CD4-positive, alpha-beta T cell (primary cell): ENCODE measurements around the gene MS4A6A. TPM values are rescaled to one million over a fixed set of nuclear protein-coding genes. Genes with fewer than 3 reads are reported as not detected.
A peak's percentile ranks its signal among the peaks of the same experiment; 100 is the strongest.

Experiments used
- ATAC-seq: fragments of 200-7000 bp; cut with Tn5 transposase; one replicate; pipeline ENCODE4 v1.10.0; 2022; ENCODE audit warnings: mild to moderate bottlenecking; ENCODE audit not compliant: poor library complexity
- CTCF ChIA-PET: fragments of 350-600 bp; sonication (Branson Sonifier 250); formaldehyde crosslinking; loops from one replicate; lab custom pipeline; 2021; ENCODE audit warnings: antibody characterized with exemption, inconsistent platforms; lab: Charles Lee
- POLR2A ChIA-PET: fragments of 350-600 bp; sonication (Branson Sonifier 250); formaldehyde crosslinking; loops from one replicate; lab custom pipeline; 2021; ENCODE audit warnings: antibody characterized with exemption, inconsistent platforms; lab: Charles Lee
- DNase-seq, 14 experiments: peaks; one replicate each; pipeline ENCODE4 v3.0.0-alpha.2; 2013 to 2020; ENCODE audit warnings: mixed read lengths in 2 of 14
- H3K27ac ChIP-seq, 2 donors: one replicate each; pipeline versions ENCODE4 v1.5.1 to v1.7.0; 2013; ENCODE audit warnings: low read length in 2 of 2, low read depth in 1 of 2, mild to moderate bottlenecking in 1 of 2
- H3K27me3 ChIP-seq, 2 experiments: 1 replicate in 1 of 2; 2 replicates in 1 of 2; pipeline versions ENCODE4 v1.6.1 to v1.7.0; 2013; ENCODE audit warnings: low read length in 2 of 2, control low read depth in 1 of 2, mild to moderate bottlenecking in 1 of 2, moderate library complexity in 1 of 2; ENCODE audit not compliant: insufficient read depth in 2 of 2, control insufficient read depth in 1 of 2
- H3K36me3 ChIP-seq: one replicate; pipeline ENCODE4 v1.6.1; 2013; ENCODE audit warnings: low read length, control low read depth; ENCODE audit not compliant: insufficient read depth
- H3K4me1 ChIP-seq: one replicate; pipeline ENCODE4 v1.6.1; 2013; ENCODE audit warnings: low read length, control low read depth; ENCODE audit not compliant: insufficient read depth
- H3K4me3 ChIP-seq: one replicate; pipeline ENCODE4 v1.5.1; 2013; ENCODE audit warnings: mild to moderate bottlenecking, low read length, moderate library complexity
- H3K9me3 ChIP-seq, 2 experiments: 1 replicate in 1 of 2; 2 replicates in 1 of 2; pipeline versions ENCODE4 v1.6.1 to v1.7.0; 2013; ENCODE audit warnings: low read length in 2 of 2, mild to moderate bottlenecking in 2 of 2, control low read depth in 1 of 2, moderate library complexity in 1 of 2; ENCODE audit not compliant: control insufficient read depth in 1 of 2, insufficient read depth in 1 of 2
- H3K27ac Mint-ChIP-seq: one replicate; pipeline ENCODE4 v1.8.0; 2020; ENCODE audit warnings: mixed read lengths
- H3K27me3 Mint-ChIP-seq: one replicate; pipeline ENCODE4 v1.8.0; 2021; ENCODE audit warnings: mixed read lengths
- H3K36me3 Mint-ChIP-seq: one replicate; pipeline ENCODE4 v1.8.0; 2021; ENCODE audit warnings: low read depth, mixed read lengths
- H3K4me1 Mint-ChIP-seq: one replicate; pipeline ENCODE4 v1.8.0; 2021; ENCODE audit warnings: low read depth, mixed read lengths
- H3K4me3 Mint-ChIP-seq: one replicate; pipeline ENCODE4 v1.8.0; 2020; ENCODE audit warnings: mild to moderate bottlenecking, mixed read lengths
- H3K9me3 Mint-ChIP-seq: one replicate; pipeline ENCODE4 v1.8.0; 2020; ENCODE audit warnings: mixed read lengths
- CTCF ChIP-seq: fragments of 200-600 bp; IDR thresholded peaks from one replicate; pipeline ENCODE4 v1.8.0; 2022; ENCODE audit warnings: antibody characterized with exemption, mild to moderate bottlenecking
- intact Hi-C, 2 experiments: fragments of 100-400 bp; cut with DNase I in 1 of 2; cut with micrococcal nuclease in 1 of 2; formaldehyde crosslinking; loops; one replicate each; pipeline versions ENCODE4 v1.15.1 to v1.9.0; 2023 to 2025; cut with DNase I, micrococcal nuclease
- total RNA-seq, 174 experiments: library from RNA in 2 of 174; stranded (reverse) in 2 of 174; gene quantifications; one replicate each; pipeline ENCODE4 v1.2.3 and lab custom pipeline; 2021 to 2026

The MS4A6A gene
- total RNA-seq, 2 experiments from 2014 or later, result 3.3 TPM

GRCh38 chr11:60184824-60185511 lies 2.1 kb upstream of the MS4A6A start:
- Histone ChIP-seq H3K9me3 (peaks cover 0 to 5% of the 10 kb centered on the region in 2 experiments), H3K4me3 (no peak overlapping the region), H3K36me3 (no peaks in the 10 kb centered on the region), H3K27ac (no peak overlapping the region), H3K27me3 (peaks cover 0 to 4% of the 10 kb centered on the region in 2 experiments), H3K4me1 (no peaks in the 10 kb centered on the region)
- intact Hi-C loops, result no loop called here
- Mint-ChIP-seq H3K27me3 (peaks cover 10% of the 10 kb centered on the region), H3K4me1 (peaks cover 5% of the 10 kb centered on the region), H3K36me3 (no peaks in the 10 kb centered on the region), H3K4me3 (no peak overlapping the region), H3K9me3 (peaks cover 2% of the 10 kb centered on the region), H3K27ac (no peak overlapping the region)
- no peak for ATAC-seq
- DNase-seq, result peak in 2 of 14 experiments; percentile 17 to 23
- POLR2A ChIA-PET, result no interaction called here
- CTCF ChIA-PET, result no interaction called here
- TF ChIP-seq CTCF, result no peak

GRCh38 chr11:60183591-60184205 lies 815 bp upstream of the MS4A6A start:
- H3K4me1 ChIP-seq, result no peaks in the 10 kb centered on the region

GRCh38 chr11:60175860-60176275 lies 7.0 kb downstream of the MS4A6A start:
- Mint-ChIP-seq H3K27ac (no peak overlapping the region), H3K4me1 (peaks cover 6% of the 10 kb centered on the region), H3K27me3 (peaks cover 14% of the 10 kb centered on the region), H3K36me3 (no peaks in the 10 kb centered on the region), H3K4me3 (no peak overlapping the region), H3K9me3 (no peaks in the 10 kb centered on the region)
- CTCF ChIA-PET, result no interaction called here
- POLR2A ChIA-PET, result no interaction called here
- TF ChIP-seq CTCF, result no peak
- Histone ChIP-seq H3K4me3 (no peak overlapping the region), H3K36me3 (no peaks in the 10 kb centered on the region), H3K4me1 (peaks cover 3% of the 10 kb centered on the region), H3K27me3 (peaks cover 0 to 4% of the 10 kb centered on the region in 2 experiments), H3K9me3 (no peaks in the 10 kb centered on the region), H3K27ac (no peak overlapping the region)
- ATAC-seq, result no peak
- intact Hi-C loops, result no loop called here
- no peak for DNase-seq

More at GRCh38 chr11:60183591-60184205, 815 bp upstream of the MS4A6A start:
- H3K9me3 ChIP-seq, result peaks cover 0 to 5% of the 10 kb centered on the region in 2 experiments
- Mint-ChIP-seq H3K4me3 (no peak overlapping the region), H3K36me3 (no peaks in the 10 kb centered on the region), H3K9me3 (peaks cover 2% of the 10 kb centered on the region), H3K27ac (no peak overlapping the region), H3K27me3 (peaks cover 10% of the 10 kb centered on the region), H3K4me1 (peaks cover 5% of the 10 kb centered on the region)
- POLR2A ChIA-PET, result interaction anchor here (0.7 kb wide), 1 partner anchor 83 kb away, joined by 3 read pairs; no protein-coding TSS in a partner anchor
- DNase-seq (no peak), ATAC-seq (no peak)
- CTCF ChIA-PET, result no interaction called here
- intact Hi-C loops, result no loop called here
- H3K27me3 ChIP-seq, result peaks cover 0 to 4% of the 10 kb centered on the region in 2 experiments
- no peak overlapping the region for H3K4me3 ChIP-seq
- no peak overlapping the region for H3K27ac ChIP-seq
- no peak for TF ChIP-seq CTCF
- no peaks in the 10 kb centered on the region for H3K36me3 ChIP-seq
